HL-60 (cell line): Measurements from ENCODE around the gene VPS13D.

ENCODE experiments used
- DNase-seq, 2 experiments: peaks; one replicate each; pipeline ENCODE4 v3.0.0-alpha.2; 2010 to 2020; ENCODE audit warnings: low read depth in 1 of 2, low spot score in 1 of 2
- H3K27ac ChIP-seq: fragments of 250-450 bp; sonication (Bioruptor Pico); replicated peaks from 2 replicates; pipeline ENCODE4 v1.5.1; 2020; ENCODE audit warnings: mild to moderate bottlenecking, moderate library complexity
- H3K27me3 ChIP-seq: fragments of 250-450 bp; sonication (Bioruptor Pico); 2 replicates; pipeline ENCODE4 v1.5.1; 2021; ENCODE audit warnings: mild to moderate bottlenecking, moderate library complexity; ENCODE audit not compliant: insufficient read depth, poor library complexity, severe bottlenecking
- H3K4me3 ChIP-seq: replicated peaks from 2 replicates; pipeline ENCODE4 v1.5.1; 2011; ENCODE audit warnings: mild to moderate bottlenecking, control low read depth, low read length; ENCODE audit not compliant: insufficient read depth
- GABPA ChIP-seq: IDR thresholded peaks from 2 replicates; pipeline ENCODE4 v1.6.1; 2012; ENCODE audit warnings: low read depth
- POLR2AphosphoS5 ChIP-seq: IDR thresholded peaks from 2 replicates; pipeline ENCODE4 v1.6.1; 2012; ENCODE audit warnings: low read depth
- REST ChIP-seq: IDR thresholded peaks from 2 replicates; pipeline ENCODE4 v1.6.1; 2012; ENCODE audit warnings: low read depth; ENCODE audit not compliant: insufficient replicate concordance
- SPI1 ChIP-seq: IDR thresholded peaks from 2 replicates; pipeline ENCODE4 v1.6.1; 2012; ENCODE audit warnings: low read depth, mild to moderate bottlenecking, borderline replicate concordance
- TF ChIP-seq, protein P1 (sequence below): IDR thresholded peaks from one replicate; pipeline ENCODE4 v1.5.1; 2011; ENCODE audit warnings: low read length, control low read depth, inconsistent platforms; ENCODE audit not compliant: insufficient read depth

The VPS13D gene

DNA sequence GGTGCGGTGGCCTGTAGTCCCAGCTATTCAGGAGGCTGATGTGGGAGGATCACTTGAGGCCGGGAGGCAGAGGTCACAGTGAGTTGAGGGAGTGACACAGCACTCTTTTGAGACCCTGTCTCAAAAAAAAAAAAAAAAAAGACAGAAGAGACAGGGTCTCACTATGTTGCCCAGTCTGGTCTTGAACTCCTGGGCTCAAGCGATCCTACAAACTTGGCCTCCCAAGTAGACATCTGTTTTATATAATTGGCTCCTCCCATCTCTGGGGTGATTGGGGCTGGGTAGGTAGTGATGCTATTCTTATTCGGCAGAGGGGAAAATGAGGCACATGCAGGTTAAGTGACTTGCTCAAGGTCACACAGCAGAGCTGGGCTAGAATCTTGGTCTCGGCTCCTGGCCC lies 23.6 kb upstream of the VPS13D start:
- no peak overlapping the region for H3K4me3 ChIP-seq
- no peak overlapping the region for H3K27ac ChIP-seq
- no peak for TF ChIP-seq POLR2AphosphoS5
- TF ChIP-seq, protein P1, sequence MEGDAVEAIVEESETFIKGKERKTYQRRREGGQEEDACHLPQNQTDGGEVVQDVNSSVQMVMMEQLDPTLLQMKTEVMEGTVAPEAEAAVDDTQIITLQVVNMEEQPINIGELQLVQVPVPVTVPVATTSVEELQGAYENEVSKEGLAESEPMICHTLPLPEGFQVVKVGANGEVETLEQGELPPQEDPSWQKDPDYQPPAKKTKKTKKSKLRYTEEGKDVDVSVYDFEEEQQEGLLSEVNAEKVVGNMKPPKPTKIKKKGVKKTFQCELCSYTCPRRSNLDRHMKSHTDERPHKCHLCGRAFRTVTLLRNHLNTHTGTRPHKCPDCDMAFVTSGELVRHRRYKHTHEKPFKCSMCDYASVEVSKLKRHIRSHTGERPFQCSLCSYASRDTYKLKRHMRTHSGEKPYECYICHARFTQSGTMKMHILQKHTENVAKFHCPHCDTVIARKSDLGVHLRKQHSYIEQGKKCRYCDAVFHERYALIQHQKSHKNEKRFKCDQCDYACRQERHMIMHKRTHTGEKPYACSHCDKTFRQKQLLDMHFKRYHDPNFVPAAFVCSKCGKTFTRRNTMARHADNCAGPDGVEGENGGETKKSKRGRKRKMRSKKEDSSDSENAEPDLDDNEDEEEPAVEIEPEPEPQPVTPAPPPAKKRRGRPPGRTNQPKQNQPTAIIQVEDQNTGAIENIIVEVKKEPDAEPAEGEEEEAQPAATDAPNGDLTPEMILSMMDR: no peak
- TF ChIP-seq GABPA: no peak
- TF ChIP-seq REST: no peak
- no peak for TF ChIP-seq SPI1
- no peaks in the 10 kb centered on the region for H3K27me3 ChIP-seq
- no peak for DNase-seq

DNA sequence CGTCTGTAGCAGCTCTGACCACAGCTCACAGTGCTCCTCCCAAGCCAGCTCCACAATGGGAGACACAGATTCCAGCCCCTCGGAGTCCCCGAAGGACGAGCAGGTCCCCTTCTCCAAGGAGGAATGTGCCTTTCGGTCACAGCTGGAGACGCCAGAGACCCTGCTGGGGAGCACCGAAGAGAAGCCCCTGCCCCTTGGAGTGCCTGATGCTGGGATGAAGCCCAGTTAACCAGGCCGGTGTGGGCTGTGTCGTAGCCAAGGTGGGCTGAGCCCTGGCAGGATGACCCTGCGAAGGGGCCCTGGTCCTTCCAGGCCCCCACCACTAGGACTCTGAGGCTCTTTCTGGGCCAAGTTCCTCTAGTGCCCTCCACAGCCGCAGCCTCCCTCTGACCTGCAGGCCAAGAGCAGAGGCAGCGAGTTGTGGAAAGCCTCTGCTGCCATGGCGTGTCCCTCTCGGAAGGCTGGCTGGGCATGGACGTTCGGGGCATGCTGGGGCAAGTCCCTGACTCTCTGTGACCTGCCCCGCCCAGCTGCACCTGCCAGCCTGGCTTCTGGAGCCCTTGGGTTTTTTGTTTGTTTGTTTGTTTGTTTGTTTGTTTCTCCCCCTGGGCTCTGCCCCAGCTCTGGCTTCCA lies 22.9 kb upstream of the VPS13D start:
- Histone ChIP-seq H3K27ac (no peak overlapping the region), H3K4me3 (no peak overlapping the region), H3K27me3 (no peaks in the 10 kb centered on the region)
- DNase-seq: no peak
- TF ChIP-seq REST: no peak
- TF ChIP-seq, protein P1: no peak
- TF ChIP-seq SPI1: no peak
- TF ChIP-seq POLR2AphosphoS5: no peak
- no peak for TF ChIP-seq GABPA

DNA sequence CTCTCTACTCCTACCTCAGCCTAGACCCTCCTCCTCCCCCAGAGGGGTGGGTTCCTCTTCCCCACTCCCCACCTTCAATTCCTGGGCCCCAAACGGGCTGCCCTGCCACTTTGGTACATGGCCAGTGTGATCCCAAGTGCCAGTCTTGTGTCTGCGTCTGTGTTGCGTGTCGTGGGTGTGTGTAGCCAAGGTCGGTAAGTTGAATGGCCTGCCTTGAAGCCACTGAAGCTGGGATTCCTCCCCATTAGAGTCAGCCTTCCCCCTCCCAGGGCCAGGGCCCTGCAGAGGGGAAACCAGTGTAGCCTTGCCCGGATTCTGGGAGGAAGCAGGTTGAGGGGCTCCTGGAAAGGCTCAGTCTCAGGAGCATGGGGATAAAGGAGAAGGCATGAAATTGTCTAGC lies 21.6 kb upstream of the VPS13D start:
- H3K27me3 ChIP-seq: no peaks in the 10 kb centered on the region

More for the DNA sequence above, 21.6 kb upstream of the VPS13D start:
- no peak for DNase-seq
- H3K4me3 ChIP-seq: no peak overlapping the region
- H3K27ac ChIP-seq: no peak overlapping the region
- no peak for TF ChIP-seq GABPA
- TF ChIP-seq REST: no peak
- TF ChIP-seq, protein P1: no peak
- TF ChIP-seq SPI1: no peak
- TF ChIP-seq POLR2AphosphoS5: no peak
